Stimulated activated CD4-positive, alpha-beta T cell treated with anti-CD3 and anti-CD28 coated beads, Interleukin-15, amount 100 ng/mL, for 48 hours (primary cell): ENCODE data around the gene POU2F1.

Source experiments
- DNase-seq, 2 donors: peaks; one replicate each; pipeline ENCODE4 v3.0.0-alpha.2; 2020; ENCODE audit warnings: low read depth in 2 of 2

POU2F1 gene

DNA sequence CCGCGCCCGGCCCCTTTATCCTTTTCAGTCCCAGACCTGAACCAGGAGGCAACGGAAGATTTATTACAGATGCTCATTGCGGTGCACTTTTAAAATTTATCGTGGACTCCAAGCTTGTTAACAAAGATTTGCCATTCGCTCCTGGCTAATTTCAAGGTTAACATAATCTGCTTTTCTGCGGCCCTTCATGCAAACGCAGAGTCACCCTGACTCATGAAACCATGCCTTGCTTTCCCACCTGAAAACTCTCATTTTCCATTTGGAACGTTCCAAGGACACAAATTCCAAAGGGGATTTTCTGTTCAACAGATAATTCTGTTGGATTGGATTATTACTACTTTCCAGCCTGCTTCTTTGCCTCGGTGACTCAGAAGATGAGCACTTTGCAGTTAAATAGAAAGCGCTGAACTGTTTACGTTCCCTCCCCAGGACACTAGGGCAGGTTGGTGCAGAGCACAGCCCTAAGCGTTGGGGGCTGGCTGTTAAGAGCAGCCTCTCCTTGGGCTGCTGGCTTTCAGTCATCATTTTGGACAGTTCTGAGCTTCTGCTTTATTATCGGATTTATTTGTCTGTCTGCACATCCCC lies 246.5 kb downstream of the POU2F1 start:
- no peak for DNase-seq

- no peak for DNase-seq
Observed at GRCh38 chr1:167467752-167468151, 247.1 kb downstream of the POU2F1 start.

- no peak for DNase-seq
Observed at GRCh38 chr1:167469280-167469965, 248.7 kb downstream of the POU2F1 start.

DNA sequence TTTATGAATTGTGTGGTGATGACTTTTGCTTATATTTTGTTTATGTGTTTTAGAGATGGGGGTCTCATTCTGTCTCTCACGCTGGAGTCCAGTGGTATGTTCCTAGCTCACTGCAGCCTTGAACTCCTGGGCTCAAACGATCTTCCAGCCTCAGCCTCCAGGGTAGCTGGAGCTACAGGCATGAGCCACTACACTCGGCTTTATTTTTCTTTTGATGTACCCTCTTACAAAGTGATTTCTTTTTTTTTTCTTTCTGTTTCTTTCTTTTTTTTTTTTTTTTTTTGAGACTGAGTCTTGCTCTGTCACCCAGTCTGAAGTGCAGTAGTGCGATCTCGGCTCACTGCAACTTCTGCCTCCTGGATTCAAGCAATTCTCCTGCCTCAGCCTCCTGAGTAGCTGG lies 250.9 kb downstream of the POU2F1 start:
- DNase-seq = no peak

GRCh38 chr1:167472752-167473521 lies 252.3 kb downstream of the POU2F1 start:
- DNase-seq = peak in 1 of 2 donors; percentile 51

- no peak for DNase-seq
Observed at GRCh38 chr1:167473761-167474160, 253.1 kb downstream of the POU2F1 start.

- peak in 1 of 2 donors; percentile 46 for DNase-seq
Observed at GRCh38 chr1:167474191-167474641, 253.5 kb downstream of the POU2F1 start.

DNA sequence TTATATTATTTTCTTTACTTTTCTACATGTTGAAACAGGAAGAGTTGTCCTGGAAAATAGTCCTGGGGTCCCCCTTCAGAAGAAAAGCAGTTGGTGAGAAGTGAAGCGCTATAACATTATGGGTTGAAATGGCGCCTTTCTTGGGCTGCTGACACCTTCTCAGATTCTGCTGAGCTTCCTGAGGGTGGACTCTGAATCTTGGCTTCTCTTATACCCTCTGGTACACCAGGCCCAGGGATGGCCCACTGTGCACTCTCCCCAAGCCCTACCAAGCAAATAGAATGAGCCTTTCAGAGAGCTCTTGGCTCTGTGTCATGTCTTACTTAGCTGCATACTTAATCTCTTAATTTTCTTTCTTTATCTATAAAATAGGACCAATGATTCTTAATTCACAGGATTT lies 255.4 kb downstream of the POU2F1 start:
- no peak for DNase-seq
